Activated CD8-positive, alpha-beta memory T cell treated with anti-CD3 and anti-CD28 coated beads for 36 hours (primary cell): ENCODE data around the gene CTBP2. TPM values are rescaled to one million over a fixed set of nuclear protein-coding genes. Genes with fewer than 3 reads are reported as not detected.

ENCODE experiments used
- CTCF ChIA-PET: fragments of 350-600 bp; sonication (Branson Sonifier 250); formaldehyde crosslinking; loops from one replicate; lab custom pipeline; 2021; ENCODE audit warnings: antibody characterized with exemption; lab: Charles Lee
- POLR2A ChIA-PET: fragments of 350-600 bp; sonication (Branson Sonifier 250); formaldehyde crosslinking; loops from one replicate; lab custom pipeline; 2021; ENCODE audit warnings: antibody characterized with exemption; lab: Charles Lee
- total RNA-seq, 2 experiments: library from RNA; stranded (reverse); gene quantifications; one replicate each; pipeline ENCODE4 v1.2.3, GENCODE V29; 2021

Gene CTBP2
- 1 to 10 TPM in 1 of 2 experiments, under 1 TPM in 1; 0.99 to 1.2 TPM for total RNA-seq

GRCh38 chr10:125159932-125160855, at the start of gene CTBP2:
CTBP2 (minus strand) TSS chr10:125160563.
- ChIA-PET CTCF (no interaction called here), POLR2A (interaction anchor here (0.6 kb wide), 1 partner anchor 741 kb away, joined by 7 read pairs; the partner anchor contains the start of gene OAT)

- ChIA-PET POLR2A (no interaction called here), CTCF (no interaction called here)
Measured at GRCh38 chr10:125209591-125210355, 49.4 kb upstream of the CTBP2 start.

GRCh38 chr10:125208854-125209565, 48.6 kb upstream of the CTBP2 start:
- CTCF ChIA-PET = no interaction called here
- POLR2A ChIA-PET = no interaction called here

DNA sequence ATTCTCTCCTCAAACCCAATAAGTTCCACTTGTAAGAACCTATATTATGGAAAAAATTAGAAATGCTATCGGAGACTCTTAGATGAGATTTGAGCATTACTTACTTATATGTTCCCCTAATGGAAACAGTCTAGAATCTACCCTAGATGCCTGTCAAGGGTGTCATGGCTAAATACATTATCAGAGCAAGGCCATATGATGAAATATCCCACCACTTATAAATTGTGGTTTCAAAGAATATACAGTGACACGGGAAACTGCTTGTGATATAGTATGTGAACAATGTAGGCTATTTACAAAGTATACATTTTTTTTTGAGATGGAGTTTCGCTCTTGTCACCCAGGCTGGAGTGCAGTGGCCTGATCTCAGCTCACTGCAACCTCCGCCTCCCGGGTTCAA, 46.3 kb upstream of the CTBP2 start:
- POLR2A ChIA-PET = no interaction called here
- CTCF ChIA-PET = no interaction called here

GRCh38 chr10:125205431-125205830, 45.1 kb upstream of the CTBP2 start:
- CTCF ChIA-PET = interaction anchor here (0.9 kb wide), 1 partner anchor 64 kb away, joined by 3 read pairs; no protein-coding TSS in a partner anchor
- POLR2A ChIA-PET = no interaction called here

- CTCF ChIA-PET = interaction anchor here (0.9 kb wide), 1 partner anchor 63 kb away, joined by 3 read pairs; no protein-coding TSS in a partner anchor
Measured at GRCh38 chr10:125204400-125204799, 44.0 kb upstream of the CTBP2 start.

GRCh38 chr10:125203186-125203800, 42.9 kb upstream of the CTBP2 start:
- CTCF ChIA-PET = no interaction called here
- POLR2A ChIA-PET = no interaction called here

More at GRCh38 chr10:125204400-125204799, 44.0 kb upstream of the CTBP2 start:
- POLR2A ChIA-PET = no interaction called here

GRCh38 chr10:125201791-125202622, 41.6 kb upstream of the CTBP2 start:
- ChIA-PET CTCF (no interaction called here), POLR2A (no interaction called here)

DNA sequence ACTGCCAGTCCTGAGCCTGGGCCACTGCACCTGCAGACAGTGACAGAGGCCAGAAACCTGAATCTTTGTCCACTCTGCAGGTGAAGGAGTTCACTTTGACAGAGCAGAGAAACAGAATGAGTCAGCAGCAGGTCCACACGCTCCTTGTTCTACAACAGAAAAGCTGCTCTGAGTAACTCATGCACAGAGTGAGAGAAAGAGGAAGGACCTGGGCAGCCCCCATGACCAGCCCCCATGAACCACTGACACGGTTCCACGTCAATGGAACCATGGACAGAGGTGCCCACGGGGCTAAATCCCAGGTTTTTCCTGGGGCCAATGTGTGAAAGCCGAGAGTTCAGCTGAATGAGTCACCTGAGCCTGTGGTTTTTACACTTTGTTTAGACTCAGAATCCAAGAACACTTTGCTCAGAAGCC, 40.8 kb upstream of the CTBP2 start:
- POLR2A ChIA-PET = no interaction called here

GRCh38 chr10:125200396-125200795, 40.0 kb upstream of the CTBP2 start:
- POLR2A ChIA-PET = no interaction called here
- CTCF ChIA-PET = no interaction called here

More for the DNA sequence above, 40.8 kb upstream of the CTBP2 start:
- CTCF ChIA-PET = no interaction called here

DNA sequence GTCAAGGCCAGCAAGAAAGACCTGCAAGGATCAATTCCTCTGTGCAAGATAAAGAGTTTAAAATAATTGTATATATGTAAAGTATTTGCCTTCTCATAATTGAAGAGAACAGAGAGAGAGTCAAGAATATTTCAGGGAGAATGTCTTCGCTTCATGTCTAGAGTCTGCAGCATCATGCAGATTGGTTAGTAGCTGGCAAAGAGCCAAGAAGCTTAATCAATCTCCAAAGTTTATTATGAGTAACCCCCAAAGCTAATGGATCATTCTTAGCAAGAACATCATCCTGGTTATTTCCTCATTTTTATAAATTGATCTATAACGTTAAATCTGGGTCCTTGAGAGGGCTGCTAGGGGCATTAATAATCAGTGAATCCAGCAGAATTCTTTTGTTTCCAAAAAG, 38.9 kb upstream of the CTBP2 start:
- ChIA-PET CTCF (no interaction called here), POLR2A (interaction anchor here (0.6 kb wide), 1 partner anchor 127 kb away, joined by 3 read pairs; no protein-coding TSS in a partner anchor)

- ChIA-PET CTCF (no interaction called here), POLR2A (no interaction called here)
Measured at GRCh38 chr10:125194814-125195213, 34.5 kb upstream of the CTBP2 start.

DNA sequence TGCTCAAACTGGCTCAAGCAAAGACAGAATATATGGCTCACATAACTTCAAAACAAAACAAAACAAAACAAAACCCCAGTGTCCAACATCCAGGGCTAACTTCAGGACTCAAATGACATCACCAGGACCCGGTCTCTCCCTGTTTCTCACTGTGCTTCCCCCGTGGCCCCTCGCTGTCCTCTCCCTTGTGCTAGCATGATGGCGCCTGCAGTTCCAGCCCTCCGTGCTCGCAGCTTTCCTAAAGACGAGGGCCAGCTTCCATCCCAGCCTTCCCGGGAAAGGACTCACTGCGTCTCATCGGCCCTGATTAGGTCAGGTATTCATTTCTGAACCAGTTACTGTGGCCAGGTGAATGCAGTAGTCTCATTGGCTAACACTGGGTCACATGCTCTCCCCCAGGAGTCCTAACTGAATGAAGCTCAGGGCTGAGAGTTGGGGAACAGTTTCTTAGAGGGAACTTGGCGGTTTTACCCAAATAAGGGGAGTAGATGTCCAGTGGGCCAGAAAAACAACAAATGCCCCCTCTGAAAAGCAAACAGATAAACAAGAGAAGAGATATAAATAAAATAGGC, 33.0 kb upstream of the CTBP2 start:
- ChIA-PET CTCF (no interaction called here), POLR2A (no interaction called here)

DNA sequence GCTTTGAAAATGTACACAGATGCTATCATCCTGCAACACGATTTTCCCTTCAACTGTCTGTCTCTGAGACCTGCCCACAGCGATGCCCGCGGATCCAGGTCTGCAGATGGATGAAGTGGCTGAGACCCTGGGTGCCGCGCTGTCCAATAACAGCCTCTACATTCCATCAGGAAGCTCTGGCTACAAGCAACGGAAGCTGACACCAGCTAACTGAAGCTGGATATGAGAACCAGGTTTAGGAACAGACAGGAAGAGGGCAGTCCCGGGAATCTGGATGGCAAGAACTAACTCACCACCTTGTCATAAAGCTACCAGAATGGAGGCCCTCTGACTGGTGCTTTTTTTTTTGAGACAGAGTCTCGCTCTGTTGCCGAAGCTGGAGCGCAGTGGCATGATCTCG, 32.3 kb upstream of the CTBP2 start:
- ChIA-PET CTCF (no interaction called here), POLR2A (no interaction called here)

GRCh38 chr10:125192005-125192404, 31.6 kb upstream of the CTBP2 start:
- POLR2A ChIA-PET = no interaction called here

GRCh38 chr10:125190946-125191345, 30.6 kb upstream of the CTBP2 start:
- CTCF ChIA-PET = no interaction called here
- POLR2A ChIA-PET = no interaction called here

More at GRCh38 chr10:125192005-125192404, 31.6 kb upstream of the CTBP2 start:
- CTCF ChIA-PET = no interaction called here

DNA sequence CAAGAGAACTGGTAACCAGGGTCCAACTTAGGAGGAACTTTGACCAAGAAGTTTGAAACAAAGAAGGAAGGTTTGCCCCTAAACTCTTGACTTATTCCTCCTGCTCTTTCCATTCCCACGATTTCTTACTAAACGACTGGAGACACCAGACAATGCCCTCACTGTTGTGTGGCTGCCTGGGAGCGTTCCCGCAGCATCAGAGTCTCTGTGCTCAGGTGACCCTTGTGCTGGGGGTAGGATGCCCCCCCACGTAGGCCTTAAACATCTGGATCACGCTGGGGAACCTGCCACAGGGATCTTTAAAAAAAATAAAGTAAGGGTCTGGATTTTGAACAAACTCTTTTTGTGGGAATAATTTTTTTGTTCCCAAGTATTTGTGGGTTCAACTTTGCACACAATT, 30.1 kb upstream of the CTBP2 start:
- ChIA-PET CTCF (no interaction called here), POLR2A (no interaction called here)

GRCh38 chr10:125189162-125189561, 28.8 kb upstream of the CTBP2 start:
- POLR2A ChIA-PET = no interaction called here
- CTCF ChIA-PET = no interaction called here
